GM18520 (cell line): ENCODE results near the gene CCDC97.
A peak's percentile ranks its signal among the peaks of the same experiment; 100 is the strongest.

ENCODE experiments used
- ATAC-seq: cut with Tn5 transposase; IDR thresholded peaks from one replicate; pipeline ENCODE4 v1.9.1; 2021; ENCODE audit not compliant: unreplicated experiment

The CCDC97 gene

DNA sequence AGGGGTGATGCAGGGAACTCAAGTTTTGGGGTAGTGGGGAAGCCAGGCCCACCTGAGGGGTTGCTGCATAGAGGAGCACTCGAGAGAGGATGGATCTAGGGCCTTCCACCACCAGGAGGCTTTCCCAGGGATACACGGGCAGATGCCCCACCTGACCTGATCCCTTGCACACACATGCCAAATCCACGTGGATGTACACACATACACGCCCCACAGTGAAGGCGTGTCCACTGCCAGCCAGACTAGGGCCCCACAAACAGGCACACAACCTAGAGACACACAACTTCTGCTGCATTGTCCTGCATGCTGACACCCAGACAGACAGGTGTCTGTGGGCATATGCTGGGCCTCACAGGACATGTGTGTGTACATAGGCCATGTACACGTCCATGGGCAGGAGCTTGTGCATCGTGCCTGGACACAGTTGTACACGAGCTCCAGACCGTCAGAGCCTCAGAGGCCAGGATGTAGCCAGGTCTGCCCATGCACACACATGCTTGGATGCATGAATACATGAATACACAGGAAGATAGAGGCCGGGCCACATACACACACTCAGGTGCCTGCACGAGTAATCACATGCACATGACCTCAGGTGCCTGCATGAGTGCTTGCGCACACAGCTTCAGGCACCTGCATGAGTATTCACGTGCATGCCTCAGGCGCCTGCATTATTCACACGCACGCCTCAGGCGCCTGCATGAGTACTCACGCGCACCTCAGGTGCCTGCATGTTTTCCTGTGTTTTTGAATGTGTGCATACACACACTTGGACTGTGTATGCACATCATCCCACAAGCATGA, 8.9 kb downstream of the CCDC97 start:
- no peak for ATAC-seq

- no peak for ATAC-seq
Measured at GRCh38 chr19:41319500-41320184, 9.7 kb downstream of the CCDC97 start.

GRCh38 chr19:41320185-41320518, 10.2 kb downstream of the CCDC97 start:
- ATAC-seq, result no peak

GRCh38 chr19:41320568-41320967, 10.6 kb downstream of the CCDC97 start:
- ATAC-seq, result no peak

GRCh38 chr19:41321204-41321599, 11.2 kb downstream of the CCDC97 start:
- no peak for ATAC-seq

DNA sequence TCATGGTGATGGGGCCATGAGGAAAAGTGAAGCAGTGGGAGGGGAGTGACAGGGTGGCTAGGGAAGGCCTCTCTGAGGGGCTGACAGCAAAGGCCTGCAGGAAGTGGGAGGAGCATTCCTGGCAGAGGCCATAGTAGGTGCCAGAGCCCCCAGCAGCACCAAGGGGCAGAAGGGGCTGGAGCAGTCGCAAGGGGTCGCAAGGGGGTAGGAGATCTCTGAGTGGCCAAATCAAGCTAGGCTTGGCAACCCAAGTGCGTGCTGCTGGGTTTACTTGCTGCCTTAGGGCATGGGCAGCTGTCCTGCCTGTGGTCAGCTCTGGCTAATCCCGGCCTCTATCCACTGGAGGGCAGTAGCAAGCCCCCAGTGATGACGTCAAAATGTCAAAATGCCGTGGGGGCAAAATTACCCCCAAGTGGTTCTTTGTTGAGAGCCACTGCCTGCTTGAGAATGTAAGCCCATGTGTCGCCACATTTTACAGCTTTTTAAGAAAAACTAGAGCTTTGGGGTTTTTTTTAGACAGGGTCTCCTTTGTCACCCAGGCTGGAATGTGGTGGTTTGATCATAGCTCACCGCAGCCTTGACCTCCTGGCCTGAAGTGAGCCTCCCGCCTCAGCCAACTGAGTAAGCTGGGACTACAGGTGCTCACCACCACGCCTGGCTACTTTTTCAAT, 11.8 kb downstream of the CCDC97 start:
- ATAC-seq, result no peak

DNA sequence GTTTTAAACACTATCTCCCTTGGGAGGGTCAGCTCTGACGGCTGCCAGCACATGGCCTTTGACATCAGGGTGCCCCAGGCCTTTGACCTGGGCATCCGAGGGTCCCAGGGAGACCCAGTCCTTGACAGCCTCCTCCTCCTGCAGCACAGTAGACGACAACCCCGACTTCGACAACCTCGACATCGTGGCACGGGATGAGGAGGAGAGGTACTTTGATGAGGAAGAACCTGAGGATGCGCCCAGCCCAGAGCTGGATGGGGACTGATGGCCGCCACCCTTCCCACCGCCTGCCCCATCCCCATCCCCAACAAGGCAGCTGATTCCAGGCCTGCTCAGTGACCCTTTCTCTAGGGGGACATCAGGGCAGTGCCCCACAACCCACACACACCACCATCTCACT, 12.5 kb downstream of the CCDC97 start:
- no peak for ATAC-seq

DNA sequence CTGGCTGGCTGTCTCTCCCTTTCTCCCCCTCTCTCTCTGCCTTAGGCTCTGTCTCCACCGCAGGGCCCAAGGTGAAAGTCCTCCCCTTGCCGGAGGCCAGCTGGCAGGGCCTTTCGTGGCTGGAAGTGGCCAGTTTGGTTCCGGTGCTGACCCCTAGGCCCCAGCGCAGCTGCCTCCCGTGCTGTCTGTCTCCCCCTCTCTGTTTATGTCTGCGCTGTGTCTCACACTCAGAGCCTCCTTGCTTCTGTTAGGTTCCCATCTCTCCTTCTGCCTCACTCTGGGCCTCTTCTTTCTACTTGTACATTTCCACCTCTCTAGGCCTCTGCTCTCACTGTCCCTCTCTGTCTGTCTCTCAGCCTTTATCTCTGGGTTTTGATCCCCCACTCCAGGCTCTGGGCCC, 13.1 kb downstream of the CCDC97 start:
- no peak for ATAC-seq

- no peak for ATAC-seq
Measured at GRCh38 chr19:41323430-41324125, 13.6 kb downstream of the CCDC97 start.

- no peak for ATAC-seq
Measured at GRCh38 chr19:41324231-41324702, 14.3 kb downstream of the CCDC97 start.

GRCh38 chr19:41324921-41325639, 15.1 kb downstream of the CCDC97 start:
- ATAC-seq, result no peak

DNA sequence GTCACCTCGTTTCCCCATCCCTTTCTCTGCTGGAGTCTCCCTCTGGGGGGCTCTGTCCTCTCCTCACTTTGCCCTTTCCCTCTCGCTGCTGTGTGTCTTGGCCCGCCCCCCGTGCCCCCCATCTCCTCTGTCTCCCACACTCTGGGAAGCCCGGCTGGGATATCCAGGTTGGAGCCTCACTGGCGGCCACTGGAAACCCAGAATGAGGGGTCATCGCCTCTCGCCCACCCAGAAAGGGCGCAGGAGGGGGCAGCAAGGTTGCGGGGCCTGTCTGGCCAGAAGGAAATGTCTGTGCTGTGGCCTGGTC, 15.6 kb downstream of the CCDC97 start:
- ATAC-seq, result no peak

DNA sequence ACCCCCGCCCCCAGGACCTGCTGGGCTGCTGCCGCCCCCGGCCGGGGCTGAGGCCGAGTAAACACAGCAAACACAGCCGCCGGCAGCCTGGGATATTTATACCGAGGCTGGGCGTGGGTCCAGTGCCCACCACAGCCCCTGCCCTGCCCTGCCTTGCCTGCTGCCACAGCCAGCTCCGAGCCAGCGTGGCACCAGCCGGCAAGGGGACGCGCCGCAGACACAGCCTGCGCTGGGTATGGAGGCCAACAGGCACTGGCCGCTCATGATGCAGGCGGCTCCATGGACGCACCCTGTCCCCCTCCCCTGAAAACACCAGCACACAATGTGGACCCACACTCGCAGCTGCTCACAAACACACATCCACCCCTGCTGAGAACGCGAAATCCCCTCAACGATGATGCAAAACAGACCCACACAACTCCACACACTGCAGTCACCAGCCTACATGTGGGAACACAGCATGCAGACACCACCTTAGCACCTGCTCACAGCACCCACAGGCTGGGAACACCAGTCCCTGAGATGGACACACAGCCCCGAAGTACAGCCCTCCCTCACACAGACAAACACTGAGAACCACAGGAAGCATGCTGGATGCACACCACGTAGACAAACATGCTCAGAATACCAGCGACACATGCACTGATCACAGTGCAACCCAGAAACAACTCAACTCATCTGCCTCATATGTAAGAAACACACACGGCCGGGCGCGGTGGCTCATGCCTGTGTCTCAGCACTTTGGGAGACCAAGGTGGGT, 16.2 kb downstream of the CCDC97 start:
- ATAC-seq, result no peak

DNA sequence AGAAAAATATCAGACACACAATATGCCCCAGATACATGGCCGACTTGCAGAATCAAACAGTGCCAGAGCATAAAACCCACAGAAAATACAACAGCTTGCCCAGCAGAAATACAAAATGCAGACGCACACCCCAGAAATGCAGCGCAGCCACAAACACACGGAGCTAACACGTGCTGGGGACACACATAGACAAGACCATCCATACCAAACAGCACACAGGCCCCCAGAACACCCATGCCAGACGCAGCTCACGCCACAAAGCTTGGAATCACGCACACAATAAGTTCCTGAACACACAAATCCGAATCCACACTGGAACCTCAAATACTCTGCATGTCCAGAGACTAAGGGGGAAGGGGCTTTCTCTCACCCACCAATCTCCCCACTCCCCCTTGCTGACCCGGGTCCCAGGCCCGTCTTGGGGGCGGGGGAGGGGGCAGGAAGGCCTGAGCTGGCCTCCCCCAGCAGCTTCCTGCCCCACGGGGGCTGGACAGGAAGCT, 17.2 kb downstream of the CCDC97 start:
- ATAC-seq, result no peak

DNA sequence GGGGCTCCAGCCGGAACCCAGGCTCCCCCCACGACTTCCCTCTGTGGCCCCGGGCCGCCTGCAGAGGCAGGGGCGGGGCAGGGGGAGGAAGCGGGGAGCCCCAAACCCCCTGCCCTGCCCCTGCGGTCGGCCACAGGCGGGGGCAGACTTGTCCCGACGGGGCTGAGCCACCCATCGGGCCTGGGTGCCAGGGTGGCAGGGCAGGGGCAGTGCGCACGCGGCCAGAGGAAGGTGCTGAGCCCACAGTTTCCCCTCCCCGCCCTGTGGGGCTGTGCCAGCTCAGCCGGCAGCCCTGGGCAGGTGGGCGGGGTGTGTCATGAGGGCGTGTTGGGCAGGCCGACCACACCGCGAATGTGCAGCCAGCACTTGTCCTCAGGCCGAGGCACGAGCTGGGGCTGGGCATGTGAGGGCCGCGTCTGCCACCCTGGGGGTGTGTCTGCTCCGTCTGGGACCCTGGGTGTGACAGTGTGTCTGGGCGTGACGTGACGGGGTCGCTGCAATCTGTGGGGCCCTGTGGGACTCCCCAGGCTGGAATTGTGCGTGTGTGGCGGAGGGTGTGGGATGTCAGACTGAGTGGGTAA, 17.7 kb downstream of the CCDC97 start:
- peak; percentile 48 for ATAC-seq

DNA sequence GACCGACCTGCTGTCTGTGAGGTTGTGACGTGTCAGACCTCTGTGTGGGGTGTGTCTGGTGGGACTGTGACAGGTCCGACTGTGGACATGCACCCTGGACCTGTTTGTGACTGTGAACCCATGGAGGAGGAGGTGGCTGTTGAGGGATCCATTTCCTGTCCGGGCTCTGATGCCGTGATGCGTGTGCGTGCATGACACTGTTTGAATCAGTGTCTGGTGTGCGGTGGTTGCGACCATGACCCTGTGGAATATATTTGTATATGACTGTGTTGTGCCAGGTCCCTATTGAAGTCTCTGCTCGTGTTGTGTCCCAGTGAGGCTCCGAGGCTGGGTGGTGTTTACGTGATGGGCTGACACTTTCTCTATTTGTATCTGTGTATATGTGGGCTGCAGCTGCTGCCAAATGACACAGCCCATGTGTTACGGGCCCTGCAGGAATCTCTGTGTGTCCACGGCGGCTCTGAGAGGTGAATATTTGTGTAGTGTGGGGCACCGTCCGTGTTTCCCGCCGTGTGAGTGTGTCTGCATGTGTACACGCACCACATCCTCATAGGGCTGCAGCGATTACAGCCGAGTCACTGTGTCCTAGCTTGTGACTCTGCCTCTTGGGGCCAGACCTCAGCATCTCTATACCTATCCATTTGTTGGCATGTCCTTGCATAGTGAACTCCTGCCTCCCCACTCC, 18.3 kb downstream of the CCDC97 start:
- no peak for ATAC-seq

DNA sequence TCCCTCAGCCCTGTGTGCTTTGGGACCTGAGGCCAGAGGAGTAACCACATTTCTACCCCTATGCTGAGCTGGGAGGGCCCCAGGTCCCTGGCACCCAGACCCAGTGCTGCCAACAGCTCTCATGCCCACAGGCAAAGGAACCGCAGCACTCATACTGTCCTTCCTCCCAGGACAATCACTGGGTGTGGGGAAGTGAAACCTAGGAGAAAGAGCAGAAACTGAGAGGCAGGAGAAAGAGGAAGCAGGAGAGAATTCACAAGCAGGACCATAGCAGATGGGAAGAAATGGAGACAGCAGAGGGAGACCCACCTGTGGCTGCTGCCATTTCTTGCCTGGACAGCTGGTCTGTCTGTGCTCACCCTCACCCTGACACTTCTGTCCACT, 18.9 kb downstream of the CCDC97 start:
- ATAC-seq, result no peak

DNA sequence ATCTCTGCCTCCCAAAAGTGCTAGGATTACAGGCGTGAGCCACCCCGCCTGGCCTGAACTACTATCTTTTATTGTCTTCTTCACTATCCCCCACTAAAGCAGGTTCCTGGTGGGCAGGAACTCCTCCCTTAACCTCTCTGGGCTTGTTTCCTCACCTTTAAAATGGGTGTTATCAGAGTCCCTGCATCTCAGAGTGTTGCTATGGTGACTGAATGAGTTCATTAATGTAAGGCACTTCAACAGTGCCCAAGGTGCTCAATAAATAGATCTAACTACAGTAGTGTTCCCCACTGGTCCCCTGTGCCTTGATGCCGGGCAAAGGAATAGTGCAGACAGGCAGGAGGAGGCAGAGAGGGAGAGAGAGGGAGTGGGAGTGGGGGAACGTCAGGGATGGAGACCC, 20.5 kb downstream of the CCDC97 start:
- ATAC-seq, result no peak
